KOPT-K1 (cell line): ENCODE results near the gene LTBP4.
"Not testable (repeated sequence)": the region's sequence is repeated elsewhere in the genome, so short reads cannot be mapped to it uniquely, and the experiment has no call there.

Experiments used
- H3K27ac ChIP-seq: fragments of 200-600 bp; sonication (generic); 2 replicates; pipeline ENCODE4 v1.5.1; 2016; ENCODE audit warnings: antibody characterized with exemption, mild to moderate bottlenecking, low read depth, low read length; ENCODE audit not compliant: poor library complexity, severe bottlenecking
- H3K36me3 ChIP-seq: fragments of 200-600 bp; sonication (generic); 2 replicates; pipeline ENCODE4 v1.5.1; 2017; ENCODE audit warnings: antibody characterized with exemption, mild to moderate bottlenecking, low read length, moderate library complexity; ENCODE audit not compliant: insufficient read depth
- H3K9me3 ChIP-seq: fragments of 200-600 bp; sonication (generic); 2 replicates; pipeline ENCODE4 v1.5.1; 2017; ENCODE audit warnings: antibody characterized with exemption, low read length, mild to moderate bottlenecking; ENCODE audit not compliant: insufficient read depth, poor library complexity, severe bottlenecking

Gene LTBP4

GRCh38 chr19:40640744-40641143 lies 39.6 kb downstream of the LTBP4 start:
- no peak overlapping the region for H3K27ac ChIP-seq

GRCh38 chr19:40641281-40641680 lies 40.1 kb downstream of the LTBP4 start:
- Histone ChIP-seq H3K27ac (no peak overlapping the region), H3K9me3 (no peaks in the 10 kb centered on the region), H3K36me3 (no peaks in the 10 kb centered on the region)

More at GRCh38 chr19:40640744-40641143, 39.6 kb downstream of the LTBP4 start:
- Histone ChIP-seq H3K9me3 (no peaks in the 10 kb centered on the region), H3K36me3 (no peaks in the 10 kb centered on the region)

GRCh38 chr19:40642051-40642706 lies 41.0 kb downstream of the LTBP4 start:
- Histone ChIP-seq H3K27ac (no peak overlapping the region), H3K36me3 (no peaks in the 10 kb centered on the region), H3K9me3 (no peaks in the 10 kb centered on the region)

GRCh38 chr19:40642757-40643305 lies 41.7 kb downstream of the LTBP4 start:
- no peaks in the 10 kb centered on the region for H3K9me3 ChIP-seq
- no peak overlapping the region for H3K27ac ChIP-seq

GRCh38 chr19:40646743-40647254 lies 45.6 kb downstream of the LTBP4 start:
- H3K36me3 ChIP-seq, result no peaks in the 10 kb centered on the region
- H3K27ac ChIP-seq, result no peak overlapping the region

More at GRCh38 chr19:40642757-40643305, 41.7 kb downstream of the LTBP4 start:
- H3K36me3 ChIP-seq, result no peaks in the 10 kb centered on the region

GRCh38 chr19:40649903-40650675 lies 48.9 kb downstream of the LTBP4 start:
- H3K36me3 ChIP-seq, H3K9me3 ChIP-seq, H3K27ac ChIP-seq: not testable (repeated sequence)

More at GRCh38 chr19:40646743-40647254, 45.6 kb downstream of the LTBP4 start:
- H3K9me3 ChIP-seq, result no peaks in the 10 kb centered on the region

GRCh38 chr19:40650749-40651305 lies 49.7 kb downstream of the LTBP4 start:
- Histone ChIP-seq H3K27ac (no peak overlapping the region), H3K36me3 (no peaks in the 10 kb centered on the region), H3K9me3 (no peaks in the 10 kb centered on the region)

- not testable (repeated sequence) for H3K36me3 ChIP-seq, H3K9me3 ChIP-seq, H3K27ac ChIP-seq
Measured at GRCh38 chr19:40652303-40652702, 51.1 kb downstream of the LTBP4 start.

- H3K36me3 ChIP-seq, H3K27ac ChIP-seq, H3K9me3 ChIP-seq: not testable (repeated sequence)
Measured at GRCh38 chr19:40655684-40656083, 54.5 kb downstream of the LTBP4 start.

GRCh38 chr19:40658031-40658430 lies 56.9 kb downstream of the LTBP4 start:
- H3K36me3 ChIP-seq, result no peaks in the 10 kb centered on the region
- H3K9me3 ChIP-seq, result no peaks in the 10 kb centered on the region
- no peak overlapping the region for H3K27ac ChIP-seq

- Histone ChIP-seq H3K36me3 (no peaks in the 10 kb centered on the region), H3K9me3 (no peaks in the 10 kb centered on the region), H3K27ac (no peak overlapping the region)
Measured at GRCh38 chr19:40659116-40659515, 57.9 kb downstream of the LTBP4 start.

GRCh38 chr19:40659566-40659965 lies 58.4 kb downstream of the LTBP4 start:
- Histone ChIP-seq H3K27ac (no peak overlapping the region), H3K36me3 (no peaks in the 10 kb centered on the region)

GRCh38 chr19:40661616-40662015 lies 60.4 kb downstream of the LTBP4 start:
- H3K9me3 ChIP-seq, result no peaks in the 10 kb centered on the region
- H3K27ac ChIP-seq, result no peak overlapping the region
- H3K36me3 ChIP-seq, result no peaks in the 10 kb centered on the region

More at GRCh38 chr19:40659566-40659965, 58.4 kb downstream of the LTBP4 start:
- H3K9me3 ChIP-seq, result no peaks in the 10 kb centered on the region

- Histone ChIP-seq H3K9me3 (no peaks in the 10 kb centered on the region), H3K27ac (peak overlapping the region; percentile 41), H3K36me3 (no peaks in the 10 kb centered on the region)
Measured at GRCh38 chr19:40662925-40663694, 61.9 kb downstream of the LTBP4 start.
